NCI-H748 treated with DMSO at 0.1 percent for 48 hours (cell line): ENCODE measurements around the gene AFP.

Experiments used
- DNase-seq: peaks from one replicate; lab custom pipeline; 2025; lab: John Stamatoyannopoulos, UW

The AFP gene

GRCh38 chr4:73415807-73416238 lies 20.2 kb upstream of the AFP start:
- no peak for DNase-seq

GRCh38 chr4:73416423-73417087 lies 19.5 kb upstream of the AFP start:
- DNase-seq: no peak

GRCh38 chr4:73417342-73417741 lies 18.7 kb upstream of the AFP start:
- no peak for DNase-seq

DNA sequence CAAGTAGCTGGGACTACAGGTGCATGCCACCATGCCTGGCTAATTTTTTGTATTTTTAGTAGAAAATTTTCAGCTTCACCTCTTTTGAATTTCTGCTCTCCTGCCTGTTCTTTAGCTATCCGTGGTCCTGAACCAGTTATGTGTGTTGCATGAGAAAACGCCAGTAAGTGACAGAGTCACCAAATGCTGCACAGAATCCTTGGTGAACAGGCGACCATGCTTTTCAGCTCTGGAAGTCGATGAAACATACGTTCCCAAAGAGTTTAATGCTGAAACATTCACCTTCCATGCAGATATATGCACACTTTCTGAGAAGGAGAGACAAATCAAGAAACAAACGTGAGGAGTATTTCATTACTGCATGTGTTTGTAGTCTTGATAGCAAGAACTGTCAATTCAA lies 18.0 kb upstream of the AFP start:
- DNase-seq: no peak

DNA sequence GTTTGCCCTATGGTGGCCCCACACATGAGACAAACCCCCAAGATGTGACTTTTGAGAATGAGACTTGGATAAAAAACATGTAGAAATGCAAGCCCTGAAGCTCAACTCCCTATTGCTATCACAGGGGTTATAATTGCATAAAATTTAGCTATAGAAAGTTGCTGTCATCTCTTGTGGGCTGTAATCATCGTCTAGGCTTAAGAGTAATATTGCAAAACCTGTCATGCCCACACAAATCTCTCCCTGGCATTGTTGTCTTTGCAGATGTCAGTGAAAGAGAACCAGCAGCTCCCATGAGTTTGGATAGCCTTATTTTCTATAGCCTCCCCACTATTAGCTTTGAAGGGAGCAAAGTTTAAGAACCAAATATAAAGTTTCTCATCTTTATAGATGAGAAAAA lies 17.3 kb upstream of the AFP start:
- no peak for DNase-seq

GRCh38 chr4:73419106-73420038 lies 16.6 kb upstream of the AFP start:
- no peak for DNase-seq

GRCh38 chr4:73420615-73421014 lies 15.4 kb upstream of the AFP start:
- no peak for DNase-seq

DNA sequence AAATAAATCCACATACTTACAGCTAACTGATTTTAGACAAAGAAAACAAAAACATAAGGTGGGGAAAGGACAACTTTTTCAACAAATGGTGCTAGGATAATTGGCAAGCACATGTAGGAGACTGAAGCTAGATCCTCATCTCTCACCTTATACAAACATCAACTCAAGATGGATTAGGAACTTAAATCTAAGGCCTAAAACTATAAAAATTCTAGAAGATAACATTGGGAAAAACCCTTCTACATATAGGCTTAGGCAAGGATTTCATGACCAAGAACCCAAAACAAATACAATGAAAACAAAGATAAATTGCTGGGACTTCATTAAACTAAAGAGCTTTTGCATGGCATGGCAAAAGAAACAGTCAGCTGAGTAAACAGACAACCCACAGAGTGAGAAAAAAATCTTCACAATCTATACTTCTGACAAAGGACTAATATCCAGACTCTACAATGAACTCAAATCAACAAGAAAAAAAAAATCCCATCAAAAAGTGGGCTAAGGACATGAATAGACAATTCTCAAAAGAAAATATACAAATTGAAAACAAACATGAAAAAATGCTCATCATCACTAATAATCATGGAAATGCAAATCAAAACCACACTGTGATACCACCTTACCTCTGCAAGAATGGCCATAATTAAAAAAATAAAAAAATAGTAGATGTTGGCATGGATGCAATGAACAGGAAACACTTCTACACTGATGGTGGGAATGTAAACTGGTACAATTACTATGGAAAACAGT lies 14.1 kb upstream of the AFP start:
- no peak for DNase-seq

DNA sequence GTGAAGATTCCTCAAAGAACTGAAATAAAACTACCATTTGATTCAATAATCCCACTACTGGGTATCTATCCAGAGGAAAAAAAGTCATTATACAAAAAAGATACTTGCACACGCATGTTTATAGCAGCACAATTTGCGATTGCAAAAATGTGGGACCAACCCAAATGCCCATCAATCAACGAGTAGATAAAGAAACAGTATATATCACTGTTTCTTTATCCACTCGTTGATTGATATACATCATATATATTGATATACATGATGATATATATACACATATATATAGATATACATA lies 13.6 kb upstream of the AFP start:
- DNase-seq: no peak

GRCh38 chr4:73423184-73423583 lies 12.8 kb upstream of the AFP start:
- DNase-seq: no peak

DNA sequence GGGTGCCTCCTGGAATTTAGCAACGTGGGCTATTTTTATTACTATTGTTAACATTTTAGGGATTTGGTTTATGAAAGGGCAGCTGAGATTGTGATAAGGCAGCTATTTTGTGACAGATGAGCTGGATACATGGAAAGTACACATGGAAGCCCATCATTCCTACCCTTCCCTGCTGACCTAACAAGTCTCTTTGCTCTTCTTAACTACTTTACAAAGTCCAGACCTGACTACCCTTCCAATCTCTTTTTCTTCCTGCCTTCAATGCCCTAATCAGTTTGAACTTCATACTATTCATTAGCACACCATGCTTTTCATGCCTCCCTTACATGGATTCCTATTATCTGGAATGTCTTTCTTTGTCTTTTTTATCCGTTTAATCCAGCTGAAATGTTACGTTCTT lies 9.4 kb upstream of the AFP start:
- DNase-seq: no peak

DNA sequence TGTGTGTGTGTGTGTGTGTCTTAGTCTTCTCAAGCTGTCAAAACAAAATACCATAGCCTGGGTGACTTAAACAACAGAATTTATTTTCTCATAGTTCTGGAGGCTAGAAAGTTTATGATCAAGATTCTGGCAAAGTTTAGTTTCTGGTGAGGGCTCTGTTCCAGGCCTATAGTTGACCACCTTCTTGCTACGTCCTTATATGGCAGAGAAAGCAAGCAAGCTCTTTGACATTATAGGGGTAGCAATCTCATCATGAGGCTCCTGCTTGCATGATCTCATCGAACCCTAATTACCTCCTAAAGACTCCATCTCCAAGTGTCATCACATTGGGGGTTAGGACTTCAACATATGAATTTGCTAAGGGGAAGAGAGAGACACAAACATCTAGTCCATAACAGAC lies 6.9 kb upstream of the AFP start:
- DNase-seq: no peak

- no peak for DNase-seq
Measured at GRCh38 chr4:73429826-73430587, 6.0 kb upstream of the AFP start.

DNA sequence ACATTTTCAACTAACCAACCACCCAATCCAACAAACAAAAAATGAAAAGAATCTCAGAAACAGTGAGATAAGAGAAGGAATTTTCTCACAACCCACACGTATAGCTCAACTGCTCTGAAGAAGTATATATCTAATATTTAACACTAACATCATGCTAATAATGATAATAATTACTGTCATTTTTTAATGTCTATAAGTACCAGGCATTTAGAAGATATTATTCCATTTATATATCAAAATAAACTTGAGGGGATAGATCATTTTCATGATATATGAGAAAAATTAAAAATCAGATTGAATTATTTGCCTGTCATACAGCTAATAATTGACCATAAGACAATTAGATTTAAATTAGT lies 4.2 kb upstream of the AFP start:
- DNase-seq: no peak

- no peak for DNase-seq
Measured at GRCh38 chr4:73432169-73433000, 3.6 kb upstream of the AFP start.

GRCh38 chr4:73433140-73433539 lies 2.9 kb upstream of the AFP start:
- no peak for DNase-seq

DNA sequence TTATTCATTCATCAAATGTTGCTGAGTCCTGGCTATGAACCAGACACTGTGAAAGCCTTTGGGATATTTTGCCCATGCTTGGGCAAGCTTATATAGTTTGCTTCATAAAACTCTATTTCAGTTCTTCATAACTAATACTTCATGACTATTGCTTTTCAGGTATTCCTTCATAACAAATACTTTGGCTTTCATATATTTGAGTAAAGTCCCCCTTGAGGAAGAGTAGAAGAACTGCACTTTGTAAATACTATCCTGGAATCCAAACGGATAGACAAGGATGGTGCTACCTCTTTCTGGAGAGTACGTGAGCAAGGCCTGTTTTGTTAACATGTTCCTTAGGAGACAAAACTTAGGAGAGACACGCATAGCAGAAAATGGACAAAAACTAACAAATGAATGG lies 1.7 kb upstream of the AFP start:
- DNase-seq: no peak

DNA sequence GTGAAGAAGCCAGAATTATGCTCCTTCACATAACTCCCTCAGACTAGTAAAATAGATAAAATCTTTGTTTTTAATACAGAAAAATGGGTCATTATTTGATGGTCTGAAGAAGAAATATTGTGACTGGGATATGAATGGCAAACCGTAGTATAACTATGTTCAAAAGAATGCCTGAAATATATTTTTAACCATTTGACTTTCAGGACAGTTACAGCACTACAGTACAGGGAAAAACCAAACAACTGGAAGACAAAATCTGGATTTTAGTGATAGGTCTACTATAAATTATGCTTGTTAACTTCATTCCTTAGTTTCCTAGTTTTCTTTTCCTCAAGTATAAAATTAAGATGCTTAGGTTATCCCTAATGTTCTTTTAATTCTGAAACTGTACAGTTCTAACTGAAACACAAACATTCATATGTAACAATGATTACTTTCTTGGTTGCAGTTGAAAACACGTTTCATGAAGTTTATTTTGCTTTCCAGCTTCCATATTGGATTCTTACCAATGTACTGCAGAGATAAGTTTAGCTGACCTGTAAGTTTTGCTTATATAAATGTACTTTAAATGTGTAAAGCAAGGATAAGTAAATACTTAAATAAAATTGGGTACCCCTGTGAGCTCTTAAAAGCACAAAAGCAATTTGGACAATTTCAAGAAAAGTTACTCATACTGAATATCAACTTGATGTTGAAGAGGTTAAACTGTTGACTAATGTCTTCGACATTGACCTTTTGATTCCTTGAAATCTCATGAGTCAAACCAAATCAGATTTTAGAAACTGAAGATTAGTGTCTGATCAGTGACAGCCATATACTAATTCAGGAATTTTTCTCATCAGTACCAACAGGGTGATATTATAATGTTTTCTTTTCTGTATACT lies 895 bp downstream of the AFP start:
- DNase-seq: no peak

DNA sequence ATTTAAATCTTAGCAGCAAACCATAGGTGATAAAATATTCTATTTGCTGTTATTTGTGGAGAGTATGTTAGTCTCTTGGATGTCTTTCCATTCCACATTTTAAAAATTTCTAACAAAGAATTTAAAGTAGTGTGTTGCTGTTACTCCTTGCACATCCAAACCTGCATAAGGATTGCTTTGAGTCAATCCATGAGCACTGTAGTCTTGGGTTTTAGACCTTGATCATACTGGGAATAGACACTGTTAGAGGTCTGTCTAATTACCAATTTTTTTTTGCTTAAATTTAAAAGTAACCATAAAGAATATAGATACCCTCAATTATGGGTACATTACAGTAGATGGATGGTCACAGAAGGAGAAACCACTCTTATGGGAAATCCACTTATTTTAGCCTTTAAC lies 1.5 kb downstream of the AFP start:
- DNase-seq: no peak

- no peak for DNase-seq
Measured at GRCh38 chr4:73438048-73438447, 2.0 kb downstream of the AFP start.
